Liver (tissue), 3 donors: Measurements from ENCODE around the gene PACSIN2.

Experiments
- CTCF ChIP-seq: fragments of 150-350 bp; IDR thresholded peaks from 2 replicates; pipeline ENCODE4 v1.5.1; 2017; ENCODE audit warnings: improper control_type of control experiment, low read depth, low read length; ENCODE audit not compliant: missing input control
- EGR1 ChIP-seq, 2 donors: IDR thresholded peaks; 2 replicates each; pipeline ENCODE4 v1.6.1; 2016 to 2018; ENCODE audit warnings: antibody characterized with exemption in 2 of 2, low read depth in 2 of 2
- FOXA1 ChIP-seq: IDR thresholded peaks from 2 replicates; pipeline ENCODE4 v1.6.1; 2016; ENCODE audit warnings: antibody characterized with exemption
- GABPA ChIP-seq, 2 donors: IDR thresholded peaks in 1 of 2; conservative IDR thresholded peaks in 1 of 2; 2 replicates each; pipeline ENCODE4 v1.6.1; 2016; ENCODE audit warnings: antibody characterized with exemption in 2 of 2, mild to moderate bottlenecking in 1 of 2, moderate library complexity in 1 of 2
- HNF4A ChIP-seq, 2 donors: conservative IDR thresholded peaks; 2 replicates each; pipeline ENCODE4 v1.6.1; 2016; ENCODE audit warnings: antibody characterized with exemption in 2 of 2, mild to moderate bottlenecking in 2 of 2
- JUND ChIP-seq, 2 donors: IDR thresholded peaks; 2 replicates each; pipeline ENCODE4 v1.6.1; 2016; ENCODE audit warnings: antibody characterized with exemption in 2 of 2
- MAX ChIP-seq: IDR thresholded peaks from 2 replicates; pipeline ENCODE4 v1.6.1; 2016; ENCODE audit warnings: antibody characterized with exemption
- RAD21 ChIP-seq, 2 donors: IDR thresholded peaks; 2 replicates each; pipeline ENCODE4 v1.6.1; 2016; ENCODE audit warnings: antibody characterized with exemption in 2 of 2, mild to moderate bottlenecking in 2 of 2
- REST ChIP-seq: IDR thresholded peaks from 2 replicates; pipeline ENCODE4 v1.6.1; 2016; ENCODE audit warnings: antibody characterized with exemption, mild to moderate bottlenecking
- RXRA ChIP-seq, 2 donors: IDR thresholded peaks; 2 replicates each; pipeline ENCODE4 v1.6.1; 2017 to 2018; ENCODE audit warnings: antibody characterized with exemption in 2 of 2, mild to moderate bottlenecking in 1 of 2
- SP1 ChIP-seq: IDR thresholded peaks from 2 replicates; pipeline ENCODE4 v1.6.1; 2018; ENCODE audit warnings: antibody characterized with exemption, mild to moderate bottlenecking
- TAF1 ChIP-seq: conservative IDR thresholded peaks from 2 replicates; pipeline ENCODE4 v1.6.1; 2016; ENCODE audit warnings: antibody characterized with exemption, mild to moderate bottlenecking
- YY1 ChIP-seq: IDR thresholded peaks from 2 replicates; pipeline ENCODE4 v1.6.1; 2016; ENCODE audit warnings: antibody characterized with exemption, mild to moderate bottlenecking
- ZBTB33 ChIP-seq: IDR thresholded peaks from 2 replicates; pipeline ENCODE4 v1.6.1; 2016; ENCODE audit warnings: antibody characterized with exemption
- donor health status: healthy.
- donor health status: healthy.

GRCh38 chr22:42945027-42945426 lies 69.9 kb downstream of the PACSIN2 start:
- TF ChIP-seq CTCF (no peak), RAD21 (IDR thresholded peaks at IDR 0.05) (no peak), TAF1 (no peak), HNF4A (conservative IDR thresholded peaks at IDR 0.05) (no peak), JUND (IDR thresholded peaks at IDR 0.05) (no peak), ZBTB33 (no peak), REST (no peak), YY1 (no peak), EGR1 (IDR thresholded peaks at IDR 0.05; ENCODE audit: low read depth in 2 of 2) (no peak), SP1 (no peak), FOXA1 (no peak), MAX (no peak), RXRA (IDR thresholded peaks at IDR 0.05) (no peak), GABPA (IDR thresholded peaks at IDR 0.05 in 1 of 2, conservative IDR thresholded peaks at IDR 0.05 in 1 of 2) (no peak)
